Dendritic cell treated with granulocyte-macrophage colony-stimulating factor and Interleukin-4, amounts not matched to agents 40 ng/mL and 50 ng/mL, for 4 days (primary cell): ENCODE data around the gene TMEM256.

ENCODE experiments used
- H3K27ac Mint-ChIP-seq: one replicate; pipeline ENCODE4 v1.8.0; 2022; ENCODE audit warnings: mild to moderate bottlenecking, mixed read lengths
- H3K27me3 Mint-ChIP-seq: one replicate; pipeline ENCODE4 v1.8.0; 2022; ENCODE audit warnings: mild to moderate bottlenecking, mixed read lengths
- H3K36me3 Mint-ChIP-seq: one replicate; pipeline ENCODE4 v1.8.0; 2022; ENCODE audit warnings: low read depth, mixed read lengths
- H3K4me1 Mint-ChIP-seq: one replicate; pipeline ENCODE4 v1.8.0; 2022; ENCODE audit warnings: low read depth, mixed read lengths
- H3K4me3 Mint-ChIP-seq: one replicate; pipeline ENCODE4 v1.8.0; 2022; ENCODE audit warnings: mild to moderate bottlenecking, moderate library complexity, mixed read lengths
- H3K9me3 Mint-ChIP-seq: one replicate; pipeline ENCODE4 v1.8.0; 2022; ENCODE audit warnings: mixed read lengths
- intact Hi-C: fragments of 100-400 bp; cut with micrococcal nuclease; formaldehyde crosslinking; loops from one replicate; pipeline ENCODE4 v1.15.0; 2022

The TMEM256 gene

DNA sequence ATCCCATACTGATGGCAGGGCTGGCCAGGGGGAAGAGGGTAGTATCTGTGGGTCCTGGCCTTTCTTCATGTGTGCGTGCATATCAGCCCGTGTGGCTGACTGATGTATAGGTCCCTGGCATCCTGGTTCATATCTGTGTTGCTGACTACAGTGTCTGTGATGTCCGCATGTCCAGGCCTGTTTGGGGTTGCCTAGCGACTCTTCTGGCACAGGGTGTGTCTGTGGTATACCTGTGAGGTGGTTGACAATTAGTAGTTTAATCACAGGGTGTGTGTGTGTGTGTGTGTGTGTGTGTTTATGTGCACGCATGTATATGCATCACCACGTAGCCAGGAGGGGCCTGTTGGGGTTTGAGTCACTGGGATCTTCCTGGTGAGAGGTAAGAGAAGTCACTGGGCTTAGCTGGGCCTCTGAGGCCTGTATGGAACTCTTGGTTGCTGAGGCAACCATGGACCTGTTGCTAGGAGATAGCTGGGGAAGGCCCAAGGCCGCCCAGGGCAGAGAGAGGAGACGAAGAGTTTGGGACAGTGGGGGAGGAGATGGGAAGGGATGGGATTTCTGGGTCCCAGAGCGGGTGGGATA is 49.5 kb downstream of the TMEM256 start:
- H3K4me3 Mint-ChIP-seq, result no peak overlapping the region
- no peaks in the 10 kb centered on the region for H3K9me3 Mint-ChIP-seq
- peaks cover 18% of the 10 kb centered on the region for H3K36me3 Mint-ChIP-seq
- H3K27me3 Mint-ChIP-seq, result peaks cover 12% of the 10 kb centered on the region
- intact Hi-C loops, result loop anchor here (5.0 to 10.0 kb wide), 3 partner anchors 50 to 130 kb away; partner anchors contain the start of genes FGF11, NLGN2, POLR2A and SLC35G6
- no peak overlapping the region for H3K27ac Mint-ChIP-seq
- peaks cover 60% of the 10 kb centered on the region for H3K4me1 Mint-ChIP-seq
